ENCODE data around the gene KATNB1. TPM values are rescaled to one million over a fixed set of nuclear protein-coding genes. Genes with fewer than 3 reads are reported as not detected.

Gene KATNB1
- total RNA-seq, 6 experiments from 2014 or later: 5.6 to 17.5 (median 8.5) TPM

GRCh38 chr16:57732037-57732436, 3.5 kb upstream of the KATNB1 start:
- no peak overlapping the region for H3K27ac ChIP-seq
- TF ChIP-seq CTCF (IDR thresholded peaks at IDR 0.05): no peak
- TF ChIP-seq POLR2A (IDR thresholded peaks at IDR 0.05): no peak
- no peaks in the 10 kb centered on the region for H3K9me3 ChIP-seq
- no peak for ATAC-seq
- H3K4me3 ChIP-seq: no peak overlapping the region
- WGBS (ENCODE audit: insufficient coverage, low coverage, low lambda C conversion rate, missing lambda C conversion rate): 50% methylated on average over 2 of the region's 2 CpGs
- intact Hi-C loops (cut with DNase I): no loop called here
- H3K36me3 ChIP-seq: no peaks in the 10 kb centered on the region
- no peak for DNase-seq
- H3K4me1 ChIP-seq: peaks cover 0 to 17% (median 5%) of the 10 kb centered on the region in 4 donors
- no peaks in the 10 kb centered on the region for H3K27me3 ChIP-seq

- H3K27me3 ChIP-seq: no peaks in the 10 kb centered on the region
- no peaks in the 10 kb centered on the region for H3K36me3 ChIP-seq
- ATAC-seq (no peak), DNase-seq (no peak)
- peaks cover 0 to 19% (median 5%) of the 10 kb centered on the region in 4 donors for H3K4me1 ChIP-seq
- no peak overlapping the region for H3K4me3 ChIP-seq
- no peak overlapping the region for H3K27ac ChIP-seq
- intact Hi-C loops (cut with DNase I): no loop called here
- WGBS (ENCODE audit: insufficient coverage, low coverage, low lambda C conversion rate, missing lambda C conversion rate): 80% methylated on average over 2 of the region's 2 CpGs
- H3K9me3 ChIP-seq: no peaks in the 10 kb centered on the region
- TF ChIP-seq CTCF (IDR thresholded peaks at IDR 0.05) (no peak), POLR2A (IDR thresholded peaks at IDR 0.05) (no peak)
Measured at GRCh38 chr16:57732714-57733113, 2.9 kb upstream of the KATNB1 start.

- ATAC-seq (peak; percentile 0 to 27 (median 2)), DNase-seq (no peak)
- 51% methylated on average over 18 of the region's 20 CpGs for WGBS (ENCODE audit: insufficient coverage, low coverage, low lambda C conversion rate, missing lambda C conversion rate)
- no peaks in the 10 kb centered on the region for H3K36me3 ChIP-seq
- H3K4me1 ChIP-seq: peaks cover 0 to 19% (median 5%) of the 10 kb centered on the region in 4 donors
- H3K27ac ChIP-seq: peak overlapping the region; percentile 82 to 86 (median 83)
- intact Hi-C loops (cut with DNase I): no loop called here
- H3K9me3 ChIP-seq: no peaks in the 10 kb centered on the region
- H3K4me3 ChIP-seq: peak overlapping the region; percentile 59 to 98 (median 80)
- no peaks in the 10 kb centered on the region for H3K27me3 ChIP-seq
- no peak for TF ChIP-seq CTCF (IDR thresholded peaks at IDR 0.05)
- TF ChIP-seq POLR2A (IDR thresholded peaks at IDR 0.05): no peak
Measured at GRCh38 chr16:57734308-57734924, 1.2 kb upstream of the KATNB1 start.

GRCh38 chr16:57734925-57735754, 430 bp upstream of the KATNB1 start:
- TF ChIP-seq CTCF (IDR thresholded peaks at IDR 0.05) (no peak), POLR2A (IDR thresholded peaks at IDR 0.05) (peak; percentile 50)
- WGBS (ENCODE audit: insufficient coverage, low coverage, low lambda C conversion rate, missing lambda C conversion rate): under 1% methylated on average over 29 of the region's 45 CpGs
- no peaks in the 10 kb centered on the region for H3K9me3 ChIP-seq

More at GRCh38 chr16:57734925-57735754, 430 bp upstream of the KATNB1 start:
- no peaks in the 10 kb centered on the region for H3K27me3 ChIP-seq
- H3K36me3 ChIP-seq: no peaks in the 10 kb centered on the region
- ATAC-seq: peak; percentile 87 to 95 (median 92)
- peak overlapping the region; percentile 82 to 86 (median 83) for H3K27ac ChIP-seq
- H3K4me1 ChIP-seq: peaks cover 0 to 19% (median 5%) of the 10 kb centered on the region in 4 donors
- peak; percentile 98 for DNase-seq
- intact Hi-C loops (cut with DNase I): no loop called here
- H3K4me3 ChIP-seq: peak overlapping the region; percentile 80 to 98 (median 87)

Measured in right lobe of liver (tissue), 6 donors.